ENCODE results near the gene ELN.

DNA sequence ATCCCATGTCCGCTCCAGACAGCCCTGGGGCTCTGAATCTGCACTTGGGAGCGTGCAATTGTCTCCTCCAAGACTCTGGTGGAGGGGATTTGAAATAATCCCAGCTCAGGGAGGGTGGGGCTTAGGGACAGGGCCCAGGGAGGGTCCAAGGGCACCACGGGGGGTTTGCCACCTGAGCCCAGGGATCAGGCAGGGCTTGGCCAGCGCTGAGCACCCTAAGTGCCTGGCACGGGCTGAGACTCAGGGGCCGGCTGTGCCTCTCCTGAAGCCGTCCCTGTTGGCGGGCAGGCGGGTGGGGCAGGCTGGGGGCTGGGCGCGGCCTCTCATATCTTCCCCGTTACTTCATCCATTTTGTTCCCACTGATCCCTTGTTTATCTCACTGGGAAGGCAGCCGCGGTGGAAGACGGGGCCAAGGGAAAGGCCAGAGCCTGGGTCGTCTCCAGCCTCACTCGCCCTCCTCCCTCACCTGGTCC is 41.8 kb upstream of the ELN start:
- TF ChIP-seq, protein P1, sequence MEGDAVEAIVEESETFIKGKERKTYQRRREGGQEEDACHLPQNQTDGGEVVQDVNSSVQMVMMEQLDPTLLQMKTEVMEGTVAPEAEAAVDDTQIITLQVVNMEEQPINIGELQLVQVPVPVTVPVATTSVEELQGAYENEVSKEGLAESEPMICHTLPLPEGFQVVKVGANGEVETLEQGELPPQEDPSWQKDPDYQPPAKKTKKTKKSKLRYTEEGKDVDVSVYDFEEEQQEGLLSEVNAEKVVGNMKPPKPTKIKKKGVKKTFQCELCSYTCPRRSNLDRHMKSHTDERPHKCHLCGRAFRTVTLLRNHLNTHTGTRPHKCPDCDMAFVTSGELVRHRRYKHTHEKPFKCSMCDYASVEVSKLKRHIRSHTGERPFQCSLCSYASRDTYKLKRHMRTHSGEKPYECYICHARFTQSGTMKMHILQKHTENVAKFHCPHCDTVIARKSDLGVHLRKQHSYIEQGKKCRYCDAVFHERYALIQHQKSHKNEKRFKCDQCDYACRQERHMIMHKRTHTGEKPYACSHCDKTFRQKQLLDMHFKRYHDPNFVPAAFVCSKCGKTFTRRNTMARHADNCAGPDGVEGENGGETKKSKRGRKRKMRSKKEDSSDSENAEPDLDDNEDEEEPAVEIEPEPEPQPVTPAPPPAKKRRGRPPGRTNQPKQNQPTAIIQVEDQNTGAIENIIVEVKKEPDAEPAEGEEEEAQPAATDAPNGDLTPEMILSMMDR (conservative IDR thresholded peaks at IDR 0.05; ENCODE audit: low read depth, low read length): no peak
- TF ChIP-seq MAFK (IDR thresholded peaks at IDR 0.05; ENCODE audit: low read depth, low read length): no peak
- TF ChIP-seq NFE2L2 (IDR thresholded peaks at IDR 0.05; ENCODE audit: low read depth, low read length): no peak
- no peak for TF ChIP-seq POLR2A (IDR thresholded peaks at IDR 0.05; ENCODE audit: low read depth, low read length)
- TF ChIP-seq CEBPB (IDR thresholded peaks at IDR 0.05; ENCODE audit: low read depth, low read length): no peak
- no peak for TF ChIP-seq FOS (IDR thresholded peaks at IDR 0.05; ENCODE audit: low read depth, low read length)
- TF ChIP-seq, protein P2, sequence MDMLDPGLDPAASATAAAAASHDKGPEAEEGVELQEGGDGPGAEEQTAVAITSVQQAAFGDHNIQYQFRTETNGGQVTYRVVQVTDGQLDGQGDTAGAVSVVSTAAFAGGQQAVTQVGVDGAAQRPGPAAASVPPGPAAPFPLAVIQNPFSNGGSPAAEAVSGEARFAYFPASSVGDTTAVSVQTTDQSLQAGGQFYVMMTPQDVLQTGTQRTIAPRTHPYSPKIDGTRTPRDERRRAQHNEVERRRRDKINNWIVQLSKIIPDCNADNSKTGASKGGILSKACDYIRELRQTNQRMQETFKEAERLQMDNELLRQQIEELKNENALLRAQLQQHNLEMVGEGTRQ (IDR thresholded peaks at IDR 0.05; ENCODE audit: low read depth, low read length): no peak

Measured in IMR-90 (cell line).